CD4-positive, alpha-beta T cell treated with Interleukin-12 subunit alpha and Interleukin-12 subunit beta, for 1 hour (primary cell): ENCODE data around the gene ANKRD31.

Experiments used
- DNase-seq: peaks from one replicate; pipeline ENCODE4 v3.0.0-alpha.2; 2020

Gene ANKRD31

DNA sequence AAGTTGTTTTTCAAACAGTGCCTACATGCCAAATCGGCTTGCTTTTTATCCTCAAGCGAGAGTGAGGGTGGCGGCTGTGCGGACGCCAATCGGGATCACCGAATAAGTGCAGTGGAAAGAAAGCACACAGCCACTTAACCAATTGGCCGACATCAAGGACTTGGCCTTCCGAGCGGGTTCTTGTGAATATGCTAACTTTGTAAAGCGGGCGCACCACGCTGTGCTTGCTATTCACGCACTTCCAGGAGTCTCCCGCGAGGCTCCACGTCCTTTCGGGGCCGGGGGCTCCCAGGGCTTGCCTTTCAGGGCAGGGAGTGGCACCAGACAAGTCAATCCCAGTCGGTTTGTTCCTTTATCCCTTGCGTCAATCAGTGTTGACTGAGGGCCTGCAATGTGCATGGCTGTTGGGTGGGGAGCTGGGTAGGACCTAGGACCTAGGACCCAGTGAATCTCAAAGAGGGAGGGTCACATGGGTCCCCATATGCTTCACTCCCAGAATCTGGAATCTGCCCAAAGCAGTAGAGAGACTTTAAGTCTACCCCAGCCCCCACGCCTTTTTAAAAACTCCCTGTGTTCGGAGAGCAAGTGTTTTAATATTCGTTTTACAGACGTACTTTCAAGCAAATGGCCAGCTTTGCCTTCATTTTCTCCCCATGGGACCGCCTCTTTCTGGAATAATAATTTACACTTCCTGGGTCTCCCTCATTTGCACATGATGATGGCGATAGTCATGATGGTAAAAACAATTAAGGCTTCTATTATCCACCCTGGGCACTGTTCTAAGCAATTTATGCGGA lies 182.3 kb downstream of the ANKRD31 start:
- no peak for DNase-seq

DNA sequence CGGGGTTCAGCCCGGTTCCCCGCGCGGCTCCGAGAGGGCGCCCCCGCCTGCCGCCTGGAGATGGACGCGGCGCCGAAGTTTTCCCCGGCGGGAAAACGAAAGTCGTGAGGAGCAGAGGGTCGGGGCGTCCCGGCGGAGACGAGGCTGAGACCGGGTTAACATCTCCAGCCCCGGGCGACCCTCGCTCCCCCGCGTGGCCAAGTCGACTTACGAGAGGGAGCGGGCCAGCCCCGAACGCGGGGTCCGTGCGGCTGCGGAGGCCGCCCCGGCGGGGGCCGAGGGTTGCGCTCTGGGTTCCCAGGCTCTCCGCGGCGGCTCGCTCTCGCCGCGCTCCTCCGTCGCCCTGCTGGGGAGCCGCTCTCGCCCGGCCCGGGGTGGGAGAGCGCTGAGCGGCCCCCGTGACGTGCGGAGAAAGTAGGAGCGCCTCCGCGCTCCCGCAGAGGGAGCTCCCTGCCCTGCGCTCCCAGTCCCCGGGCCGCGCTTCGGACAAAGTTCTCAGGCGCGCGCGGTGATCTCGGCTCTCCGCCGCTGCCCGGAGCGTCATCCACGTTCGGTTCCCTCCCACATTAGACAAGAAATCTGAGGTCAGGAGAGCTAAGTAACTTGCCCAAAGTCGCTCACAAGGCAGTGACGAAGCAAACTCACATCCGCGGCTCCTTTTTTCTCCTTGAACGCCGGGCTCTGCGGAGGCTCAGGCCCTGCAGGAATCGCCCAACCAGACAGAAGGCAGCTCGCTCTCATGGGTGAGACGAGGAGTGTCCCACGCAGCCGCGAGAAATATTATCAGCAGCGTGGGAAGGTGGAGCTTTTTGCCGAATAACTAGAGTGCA lies 183.2 kb downstream of the ANKRD31 start:
- peak; percentile 57 for DNase-seq

DNA sequence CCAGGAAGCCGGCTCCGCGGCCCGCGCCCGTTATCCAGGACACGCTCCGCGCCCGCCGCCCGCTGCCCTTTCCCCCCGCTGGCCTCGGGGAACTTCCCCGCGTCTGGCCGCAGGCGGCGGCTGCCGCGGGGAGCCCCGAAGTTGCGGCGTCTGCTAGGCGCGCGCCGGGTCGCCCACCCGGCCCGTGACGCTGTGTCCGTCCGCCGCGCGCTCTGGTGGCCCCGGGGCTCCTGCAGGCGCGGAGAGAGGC lies 183.7 kb downstream of the ANKRD31 start:
- DNase-seq, result peak; percentile 49

DNA sequence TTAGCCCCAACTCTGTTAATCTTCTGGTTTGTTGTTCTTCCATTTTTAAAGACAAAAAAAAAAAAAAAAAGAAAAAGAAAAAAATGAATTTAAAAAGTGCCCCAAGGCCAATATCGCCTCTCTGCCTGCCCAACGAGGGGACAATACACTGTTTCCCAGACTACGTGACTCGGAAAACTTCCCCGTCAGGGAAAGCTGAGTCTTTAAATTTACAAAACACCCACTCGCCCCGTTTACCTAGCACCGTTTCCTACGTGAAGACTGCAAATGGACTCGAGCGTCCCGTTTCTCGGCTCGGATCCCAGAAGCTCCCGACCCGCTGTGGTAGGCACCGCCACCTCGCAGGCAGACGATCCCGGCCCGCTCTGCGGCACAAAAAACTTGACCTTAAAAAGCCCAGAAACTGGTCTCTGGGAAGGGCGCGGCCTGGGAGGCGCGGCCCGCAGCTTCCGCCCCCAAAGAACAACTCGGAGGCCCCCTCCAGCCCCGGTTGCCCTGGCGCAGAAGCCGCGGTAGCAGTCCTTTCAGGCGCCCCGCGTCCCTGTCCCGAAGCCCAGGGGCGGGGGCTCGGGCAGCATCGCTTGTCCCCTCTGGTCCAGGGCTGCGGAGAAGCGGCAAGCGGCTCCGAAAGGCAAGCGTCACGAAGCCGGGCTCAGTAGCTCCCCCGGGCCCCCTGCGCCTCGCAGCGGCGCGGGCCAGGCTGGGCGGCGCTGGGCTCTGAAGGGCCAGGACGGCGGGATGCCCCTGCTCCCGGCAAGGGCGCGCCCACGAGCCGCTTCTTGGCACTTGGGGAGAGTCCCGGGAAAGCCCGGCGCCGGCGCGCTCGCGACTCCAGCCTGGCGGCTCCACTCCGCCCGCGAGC lies 184.3 kb downstream of the ANKRD31 start, which contains the start of gene GCNT4:
TSS of gene GCNT4 (minus strand) at position 367 of the 862 bp plus-strand sequence. CDS start 22,521 bp downstream, outside the sequence.
- no peak for DNase-seq

DNA sequence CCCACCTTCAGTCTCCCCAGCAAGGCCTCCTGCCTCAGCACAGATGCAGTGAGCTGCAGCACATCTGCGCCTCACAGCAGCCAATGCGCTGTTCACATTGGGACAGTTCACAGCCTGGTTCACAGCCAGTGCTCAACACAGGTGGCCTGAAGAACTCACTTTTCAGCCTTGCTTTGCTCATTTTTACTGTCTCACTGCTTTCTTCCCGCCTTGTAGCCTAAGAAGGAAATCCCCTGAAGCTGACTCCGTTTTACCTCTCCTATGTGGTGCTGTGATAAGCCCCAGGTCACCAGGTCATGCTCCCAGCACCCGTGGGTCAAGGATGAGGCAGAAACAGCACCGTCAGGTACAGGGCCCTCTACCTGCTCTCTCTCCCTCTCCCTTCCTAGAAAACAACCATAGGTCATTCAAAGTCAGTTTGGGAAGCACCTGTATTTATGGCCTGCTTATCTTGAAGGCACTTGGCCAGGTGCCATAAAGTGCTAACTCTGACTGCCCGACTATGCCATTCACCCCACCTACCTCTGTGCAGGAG lies 185.4 kb downstream of the ANKRD31 start:
- DNase-seq, result peak; percentile 50

DNA sequence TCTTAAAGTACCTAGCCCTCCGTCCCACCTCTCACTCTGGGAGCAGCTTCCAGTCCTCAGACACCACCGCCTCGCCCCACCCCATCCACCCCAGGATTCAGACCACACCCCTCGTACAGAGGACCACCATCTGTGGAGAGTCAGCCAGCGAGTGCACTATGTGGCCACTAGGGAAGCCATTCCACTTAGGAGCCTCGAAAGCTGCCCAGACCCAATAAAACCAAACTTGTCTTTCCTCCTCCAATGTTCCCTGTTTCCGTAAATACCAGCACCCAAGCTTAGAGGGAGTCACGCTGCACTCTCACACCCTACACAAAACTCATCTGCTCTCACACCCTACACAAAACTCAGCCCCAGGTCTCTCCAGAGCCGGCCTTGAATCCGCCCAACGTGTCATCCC lies 186.3 kb downstream of the ANKRD31 start:
- DNase-seq, result no peak

DNA sequence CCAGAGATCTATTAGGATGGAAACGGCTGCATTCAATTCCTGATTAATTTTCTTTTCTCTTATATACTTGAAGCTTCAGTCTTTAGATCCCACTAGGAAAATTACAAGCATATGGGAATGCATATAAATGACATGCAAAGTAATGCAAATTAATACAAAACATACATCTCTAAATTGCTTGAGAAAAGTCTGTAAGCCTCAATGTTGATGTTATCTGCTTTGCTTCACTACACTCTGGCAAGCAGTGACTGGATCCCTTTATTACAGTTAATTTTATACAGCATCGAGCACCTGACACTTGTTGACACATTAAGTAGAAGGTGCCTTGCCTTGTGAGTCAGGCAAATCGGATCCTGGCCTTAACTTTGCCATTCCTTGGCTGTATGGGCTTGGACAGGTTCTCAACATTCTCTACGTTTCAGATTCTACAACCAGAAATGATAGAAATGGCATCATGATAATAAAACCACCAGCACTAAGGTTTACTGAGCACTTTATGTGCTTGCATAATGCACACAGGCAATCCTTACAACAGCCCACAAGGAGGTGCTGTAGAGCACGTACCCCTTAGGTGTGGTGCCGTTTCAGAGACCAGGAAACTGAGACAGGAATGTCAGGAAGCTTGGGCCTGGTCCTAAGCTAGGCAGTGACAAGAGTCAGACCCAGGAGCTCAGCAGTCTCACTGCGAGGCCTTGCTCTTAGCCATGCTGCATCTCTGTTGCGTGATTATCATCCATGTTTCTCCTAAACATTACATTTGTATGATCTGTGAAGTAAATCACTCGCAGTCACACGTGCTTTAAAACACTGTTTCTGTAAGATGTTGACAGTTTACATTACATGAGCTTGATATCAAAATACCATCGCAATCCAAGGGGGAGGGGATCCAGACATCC lies 187.0 kb downstream of the ANKRD31 start:
- DNase-seq, result peak; percentile 72

DNA sequence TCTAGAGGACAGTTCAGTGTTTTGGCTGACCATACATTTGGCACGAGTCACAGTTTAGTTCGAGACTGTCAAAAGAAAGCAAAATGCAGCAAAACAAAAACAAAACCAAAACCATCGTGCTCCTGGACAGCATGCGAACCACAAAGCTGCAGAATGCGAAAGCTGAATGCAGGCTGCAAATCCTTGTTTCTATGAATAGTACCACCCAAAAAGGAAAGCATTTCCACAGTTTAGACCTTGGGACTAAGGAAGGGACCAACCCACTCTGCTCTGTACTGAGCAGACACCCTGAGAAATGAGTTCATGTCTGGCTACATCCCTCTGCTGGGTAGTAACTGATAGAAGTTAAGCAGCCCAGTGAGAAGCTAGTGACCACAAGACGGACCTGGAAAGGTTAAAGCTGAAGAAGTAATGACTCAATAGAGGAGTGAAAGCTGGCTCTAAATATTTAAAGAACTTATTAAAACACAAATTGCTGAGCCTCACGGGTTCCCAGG lies 188.2 kb downstream of the ANKRD31 start:
- DNase-seq, result no peak

DNA sequence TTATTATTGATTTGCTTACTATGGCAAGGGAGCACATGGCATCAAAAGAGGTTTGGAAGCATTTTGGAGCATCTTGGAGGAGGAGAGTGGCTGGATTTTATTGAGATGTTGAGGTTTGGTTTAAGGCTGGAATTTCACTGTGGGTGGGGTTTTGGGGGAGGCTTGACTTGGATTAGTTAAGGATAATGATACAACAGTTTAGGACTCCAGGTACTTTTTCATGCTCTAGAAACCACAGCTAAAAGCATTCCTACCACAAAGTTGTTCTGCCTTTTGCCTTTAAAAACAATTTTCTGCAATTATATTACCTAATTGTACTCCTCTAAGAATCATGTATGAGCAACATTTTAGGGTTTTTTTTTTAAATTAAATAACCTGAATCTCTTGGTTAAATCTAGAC lies 189.3 kb downstream of the ANKRD31 start:
- no peak for DNase-seq

DNA sequence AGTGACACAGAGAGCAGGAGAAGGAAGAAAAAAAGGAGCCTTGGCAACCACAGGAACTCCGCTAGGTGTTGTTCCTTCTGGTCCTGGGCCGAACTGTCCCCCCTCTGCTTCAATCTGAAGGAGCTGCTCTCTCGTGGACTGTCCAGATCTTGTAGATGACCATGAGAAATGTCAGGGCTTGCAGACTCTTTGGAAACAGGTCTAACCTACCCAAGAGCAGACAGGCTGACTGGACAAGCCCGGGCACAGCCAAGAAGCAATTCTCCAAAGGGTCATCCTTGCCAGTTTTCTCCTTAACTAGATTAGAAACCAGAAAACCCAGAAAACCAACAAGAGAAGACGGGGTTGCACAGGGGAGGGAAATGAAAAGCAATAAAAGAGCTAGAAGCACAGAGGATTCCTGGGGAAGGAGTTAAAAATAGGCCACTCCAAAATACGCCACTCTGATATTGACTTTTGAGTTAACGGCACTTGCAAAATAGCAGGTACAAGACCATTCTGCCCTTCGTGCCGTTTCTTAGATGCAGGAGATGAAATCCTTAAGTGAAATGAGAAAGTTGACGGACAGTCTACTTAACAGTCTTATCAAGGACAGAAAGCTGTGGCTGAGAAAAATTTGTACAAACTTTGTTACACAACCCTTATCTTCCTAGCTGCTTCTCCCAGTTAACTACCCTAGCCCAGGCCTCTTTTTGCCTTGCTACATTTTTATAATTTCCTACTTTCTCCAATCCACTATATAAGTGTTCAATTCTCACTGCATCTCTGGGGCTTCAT lies 190.1 kb downstream of the ANKRD31 start:
- no peak for DNase-seq

DNA sequence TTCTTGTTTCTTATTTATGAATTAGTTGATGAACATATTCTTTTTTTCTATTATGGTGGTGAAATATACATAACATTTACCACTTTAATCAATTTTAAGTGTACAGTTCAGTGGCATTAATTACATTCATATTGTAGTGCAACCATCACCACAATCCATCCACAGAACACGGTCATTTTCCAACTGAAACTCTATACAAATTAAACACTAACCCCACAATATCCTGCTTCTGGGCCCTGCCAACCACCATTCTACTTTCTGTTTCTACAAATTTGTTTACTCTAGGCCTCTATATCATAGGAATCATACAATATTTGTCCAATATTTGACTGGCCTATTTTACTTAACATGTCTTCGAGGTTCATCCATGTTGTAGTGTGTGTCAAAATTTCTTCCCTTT lies 191.6 kb downstream of the ANKRD31 start:
- DNase-seq, result no peak

DNA sequence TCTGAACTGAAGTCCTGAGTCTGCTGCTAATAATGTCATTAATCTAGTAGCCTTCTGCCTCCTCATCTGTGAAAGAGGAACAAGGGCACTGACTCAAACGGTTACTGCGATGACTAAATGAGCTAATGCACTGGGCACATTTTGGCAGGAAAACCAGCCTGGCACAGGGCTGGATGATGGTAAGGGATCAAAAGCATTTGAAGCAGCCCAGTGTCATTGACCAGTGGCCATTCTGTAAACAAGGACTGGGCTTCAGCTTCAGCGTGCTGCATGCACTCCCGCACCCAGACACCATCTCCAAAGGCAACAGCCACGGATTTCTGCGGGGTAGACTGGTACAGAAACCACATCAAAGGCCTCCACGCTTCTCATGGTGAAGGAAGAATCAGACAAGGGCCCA lies 192.3 kb downstream of the ANKRD31 start:
- no peak for DNase-seq

DNA sequence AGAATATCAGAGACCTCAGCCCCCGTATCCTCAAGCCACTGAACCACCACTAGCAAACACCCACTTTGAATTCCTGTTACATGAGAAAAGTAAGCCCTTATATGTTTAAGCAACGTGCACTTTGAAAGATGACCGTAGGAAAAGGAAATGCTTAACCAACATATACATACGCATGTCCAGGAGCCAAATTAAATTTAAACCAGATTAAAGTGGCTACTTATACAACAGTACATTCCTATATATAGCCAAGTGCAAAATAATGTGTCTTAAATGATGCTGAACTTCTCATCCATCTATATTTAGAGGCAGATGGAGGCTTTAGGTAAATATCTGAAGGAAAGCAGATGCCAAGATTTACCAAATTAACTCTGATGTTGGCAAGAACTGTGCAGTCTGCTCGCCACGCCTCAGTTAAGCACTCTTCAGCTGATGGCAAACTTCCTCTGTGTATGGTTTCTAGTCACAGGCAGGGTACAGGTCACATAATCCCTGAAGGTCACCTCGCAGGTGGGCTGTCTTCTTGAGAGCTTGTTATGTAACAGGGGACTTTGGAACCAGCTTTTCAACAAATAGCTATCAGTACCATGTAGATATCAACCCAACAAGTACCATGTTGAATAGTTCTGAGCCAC lies 192.9 kb downstream of the ANKRD31 start:
- no peak for DNase-seq

DNA sequence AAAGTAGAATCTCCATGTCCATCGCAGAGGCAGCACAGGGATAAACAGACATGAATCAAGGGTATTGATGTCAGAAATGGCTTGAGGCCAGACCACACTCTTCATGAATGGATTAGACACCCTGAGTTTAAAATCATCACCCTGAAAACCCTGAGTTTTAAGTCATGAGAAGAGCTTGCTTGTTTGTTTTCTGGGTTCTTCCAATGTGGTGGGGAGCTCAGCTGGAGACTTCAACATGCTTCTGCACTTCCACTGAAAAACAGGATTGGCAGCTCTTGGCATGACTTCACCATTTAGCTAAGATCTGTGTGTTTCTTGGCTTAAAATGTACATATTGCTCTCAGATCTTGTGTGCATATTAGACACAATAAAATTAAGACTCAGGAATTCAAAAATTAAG lies 194.2 kb downstream of the ANKRD31 start:
- no peak for DNase-seq

DNA sequence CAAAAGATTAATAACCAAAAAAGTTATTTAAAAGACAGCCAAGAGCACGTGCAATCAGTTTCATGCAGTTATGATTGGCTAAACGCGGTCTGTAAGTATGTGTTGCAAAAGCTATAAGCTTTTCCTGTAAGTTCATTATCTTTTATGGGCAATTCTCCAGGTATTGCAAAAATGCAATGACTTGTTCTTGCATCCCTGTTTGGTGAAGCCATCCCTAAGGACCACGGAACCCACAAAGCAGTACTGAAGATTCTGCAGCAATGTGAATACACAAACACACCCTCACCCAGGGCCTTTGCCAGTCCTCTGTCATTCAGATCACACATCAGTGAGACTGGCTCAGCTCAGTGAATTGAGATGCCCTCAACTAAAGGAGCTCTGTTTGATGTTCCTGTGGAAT lies 195.7 kb downstream of the ANKRD31 start:
- DNase-seq, result no peak

DNA sequence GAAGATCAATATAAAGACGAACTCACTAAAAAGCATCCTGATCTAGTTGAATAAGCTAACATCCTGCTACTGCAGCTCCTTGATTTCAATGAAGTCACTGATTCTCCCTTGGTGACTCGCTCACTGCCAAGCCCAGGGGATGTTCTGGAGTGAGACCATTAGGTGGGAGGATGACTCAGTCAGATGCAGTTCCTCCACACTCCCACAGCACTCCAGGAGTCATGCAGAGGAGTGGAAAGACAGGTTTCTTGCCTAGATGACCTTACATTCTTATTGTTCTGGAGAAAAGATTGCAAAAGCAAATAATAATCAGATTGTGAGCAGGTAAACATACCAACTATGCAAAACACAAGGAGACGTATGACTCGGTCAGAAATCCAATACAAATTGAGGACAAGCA lies 199.6 kb downstream of the ANKRD31 start:
- no peak for DNase-seq

DNA sequence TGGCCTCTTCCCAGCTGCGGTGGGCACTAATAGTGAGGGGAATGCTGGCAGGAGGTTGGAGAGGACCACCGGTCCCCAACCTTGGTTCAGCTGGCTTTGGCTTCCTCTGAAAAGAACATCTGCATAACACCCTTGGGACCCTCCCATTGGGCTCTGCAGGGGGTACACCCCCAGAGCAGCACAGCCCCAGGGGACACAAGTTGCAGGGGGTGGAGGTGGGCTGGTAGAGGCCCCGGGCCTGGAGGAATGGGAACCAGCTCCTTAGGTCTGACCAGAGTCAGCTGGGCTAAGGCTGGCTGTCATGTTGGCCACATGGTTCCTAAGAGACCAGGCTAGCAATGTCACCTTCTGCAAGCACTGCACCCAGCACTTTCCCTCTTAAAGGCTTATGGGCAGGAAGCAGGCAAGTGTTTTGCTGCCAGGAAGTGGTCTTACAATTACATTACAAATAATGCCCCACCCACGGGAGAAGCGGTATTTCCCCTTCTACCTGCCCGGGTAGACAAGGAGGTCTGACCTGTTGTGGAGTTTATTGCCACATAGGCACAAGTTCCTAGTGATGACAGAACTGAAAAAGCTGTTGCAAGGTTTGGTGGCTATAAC lies 202.4 kb downstream of the ANKRD31 start:
- DNase-seq, result peak; percentile 59

DNA sequence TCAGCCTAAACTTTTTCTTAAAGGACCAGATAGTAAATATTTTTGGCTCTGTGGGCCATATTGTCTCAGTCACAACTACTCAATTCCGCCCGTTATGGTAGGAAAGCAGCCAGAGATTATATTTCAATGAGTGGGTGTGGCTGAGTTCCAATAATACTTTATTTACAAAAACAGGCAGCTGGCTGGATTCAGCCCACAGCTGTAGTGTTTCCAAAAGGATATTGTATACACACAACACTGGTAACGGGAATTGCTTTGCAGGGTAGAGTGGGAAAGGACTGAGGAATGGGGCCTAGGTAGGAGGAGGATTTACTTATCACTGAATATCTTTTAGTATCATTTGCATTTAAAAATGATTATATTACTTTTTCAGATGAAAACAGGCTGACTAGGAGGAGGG lies 205.3 kb downstream of the ANKRD31 start:
- no peak for DNase-seq

DNA sequence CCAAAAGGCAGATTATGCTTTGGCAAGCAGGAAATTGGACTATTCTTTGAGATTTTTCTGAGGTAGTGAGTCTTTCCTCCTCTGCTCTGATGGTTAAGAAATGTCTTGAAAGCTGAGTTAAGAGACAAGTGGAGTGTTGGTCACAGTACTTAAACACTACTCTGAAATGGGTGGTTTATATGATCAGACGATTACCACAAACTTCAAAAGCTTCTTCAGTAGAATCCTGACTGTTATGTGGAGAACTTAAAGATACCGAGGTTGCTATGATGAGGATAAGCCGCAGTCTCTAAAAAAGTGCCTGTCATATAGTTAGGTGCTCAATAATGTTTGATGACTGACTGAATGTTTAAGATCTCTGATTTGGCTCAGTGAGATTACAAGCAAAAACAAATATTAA lies 208.6 kb downstream of the ANKRD31 start:
- DNase-seq, result no peak
